ENCODE data around the gene ADGRL1. TPM values are rescaled to one million over a fixed set of nuclear protein-coding genes. Genes with fewer than 3 reads are reported as not detected.

Gene ADGRL1
- total and polyA plus RNA-seq, 4 donors = 0.14 to 1.6 (median 0.53) TPM

- no peak for DNase-seq (ENCODE audit: low spot score)
- Histone ChIP-seq H3K27me3 (ENCODE audit: control insufficient read depth in 4 of 4, insufficient read depth in 4 of 4, low read length in 3 of 4) (no peaks in the 10 kb centered on the region), H3K27ac (ENCODE audit: low read depth in 1 of 2, low read length in 2 of 2) (no peak overlapping the region), H3K36me3 (ENCODE audit: control insufficient read depth in 4 of 4, insufficient read depth in 3 of 4, low read depth in 1 of 4, low read length in 3 of 4) (peaks cover 13 to 60% (median 32%) of the 10 kb centered on the region in 4 donors), H3K9me3 (ENCODE audit: control insufficient read depth in 4 of 4, low read length in 3 of 4) (no peaks in the 10 kb centered on the region), H3K4me1 (ENCODE audit: control insufficient read depth in 4 of 4, insufficient read depth in 4 of 4, low read length in 3 of 4) (no peaks in the 10 kb centered on the region), H3K9ac (ENCODE audit: low read depth in 1 of 2, low read length in 2 of 2) (no peak overlapping the region), H3K4me3 (ENCODE audit: low read depth in 1 of 3, low read length in 3 of 3) (no peak overlapping the region)
- WGBS = 95% methylated on average over 6 of the region's 6 CpGs
- TF ChIP-seq REST (IDR thresholded peaks at IDR 0.05) = no peak
- TF ChIP-seq GABPA (IDR thresholded peaks at IDR 0.05 in 1 of 2, conservative IDR thresholded peaks at IDR 0.05 in 1 of 2) = no peak
Observed at GRCh38 chr19:14101003-14101545, 104.9 kb downstream of the ADGRL1 start.

Small RNA genes lying within 50 kb of the gene (small RNA-seq; reads per million reads assigned to genes)
- not detected for gene RN7SL231P

Other genes with a start within 250 kb of the ADGRL1 start
- 1 to 10 TPM; 3.7 to 5.6 TPM for gene RFX1, start 199.8 kb downstream of the ADGRL1 start, total RNA-seq
- 1 to 10 TPM; 1.8 to 3.3 TPM for gene RFX1, start 199.8 kb downstream of the ADGRL1 start, polyA plus RNA-seq
- gene RLN3, start 178.0 kb downstream of the ADGRL1 start, total RNA-seq = not detected
- not detected for gene RLN3, start 178.0 kb downstream of the ADGRL1 start, polyA plus RNA-seq
- 1 to 10 TPM; 1.9 to 2.8 TPM for gene IL27RA, start 174.4 kb downstream of the ADGRL1 start, total RNA-seq
- gene IL27RA, start 174.4 kb downstream of the ADGRL1 start, polyA plus RNA-seq = 1 to 10 TPM; 1.0 to 1.2 TPM
- 1 to 10 TPM; 1.4 to 6.6 TPM for gene PALM3, start 144.1 kb downstream of the ADGRL1 start, total RNA-seq
- 10 to 100 TPM in 1 of 2 donors, 1 to 10 TPM in 1; 5.3 to 17.9 TPM for gene PALM3, start 144.1 kb downstream of the ADGRL1 start, polyA plus RNA-seq
- 1 to 10 TPM in 1 of 2 donors, under 1 TPM in 1; 0.28 to 3.8 TPM for gene MISP3, start 133.4 kb downstream of the ADGRL1 start, total RNA-seq
- gene MISP3, start 133.4 kb downstream of the ADGRL1 start, polyA plus RNA-seq = 1 to 10 TPM; 1.8 to 3.9 TPM
- under 1 TPM in 1 of 2 donors, not detected in 1; 0.25 TPM for gene C19orf67, start 120.4 kb downstream of the ADGRL1 start, total RNA-seq
- gene C19orf67, start 120.4 kb downstream of the ADGRL1 start, polyA plus RNA-seq = not detected
- gene SAMD1, start 115.4 kb downstream of the ADGRL1 start, total RNA-seq = 10 to 100 TPM in 1 of 2 donors, 1 to 10 TPM in 1; 6.4 to 33.0 TPM
- 10 to 100 TPM in 1 of 2 donors, 1 to 10 TPM in 1; 2.1 to 11.7 TPM for gene SAMD1, start 115.4 kb downstream of the ADGRL1 start, polyA plus RNA-seq
- 10 to 100 TPM; 28.5 to 51.9 TPM for gene PRKACA, start 88.4 kb downstream of the ADGRL1 start, total RNA-seq
- gene PRKACA, start 88.4 kb downstream of the ADGRL1 start, polyA plus RNA-seq = 10 to 100 TPM; 15.5 to 72.4 TPM
- 10 to 100 TPM in 1 of 2 donors, under 1 TPM in 1; 0.25 to 20.5 TPM for gene ASF1B, start 69.6 kb downstream of the ADGRL1 start, total RNA-seq
- 1 to 10 TPM in 1 of 2 donors, under 1 TPM in 1; 0.63 to 2.6 TPM for gene ASF1B, start 69.6 kb downstream of the ADGRL1 start, polyA plus RNA-seq
- gene ADGRE5, start 175.3 kb upstream of the ADGRL1 start, total RNA-seq = 10 to 100 TPM; 11.3 to 20.4 TPM
- 10 to 100 TPM in 1 of 2 donors, 1 to 10 TPM in 1; 7.0 to 17.0 TPM for gene ADGRE5, start 175.3 kb upstream of the ADGRL1 start, polyA plus RNA-seq
- 10 to 100 TPM; 34.6 to 54.7 TPM for gene DDX39A, start 213.2 kb upstream of the ADGRL1 start, total RNA-seq
- gene DDX39A, start 213.2 kb upstream of the ADGRL1 start, polyA plus RNA-seq = 10 to 100 TPM; 24.9 to 36.1 TPM
- 10 to 100 TPM; 24.8 to 41.6 TPM for gene PKN1, start 227.1 kb upstream of the ADGRL1 start, total RNA-seq
- gene PKN1, start 227.1 kb upstream of the ADGRL1 start, polyA plus RNA-seq = 10 to 100 TPM; 13.7 to 19.8 TPM